ENCODE results near the gene TDP1. TPM values are rescaled to one million over a fixed set of nuclear protein-coding genes. Genes with fewer than 3 reads are reported as not detected.

The TDP1 gene
- total and polyA plus RNA-seq, 2 of the 13 experiments (the other 11 are each of a cell fraction or from before 2014, with no cell fraction given), result 16.4 to 31.2 TPM

- FAIRE-seq (no peak), ATAC-seq (no peak), DNase-seq (ENCODE audit: low spot score) (no peak)
- Histone ChIP-seq H3K9me3 (ENCODE audit: low read length) (no peaks in the 10 kb centered on the region), H3K4me1 (ENCODE audit: insufficient read depth, low read length) (peaks cover 11% of the 10 kb centered on the region), H2AFZ (ENCODE audit: low read length) (no peak overlapping the region), H3K4me2 (ENCODE audit: low read depth, low read length) (no peak overlapping the region), H3K9ac (ENCODE audit: insufficient read depth, low read depth, low read length) (no peak overlapping the region), H3K79me2 (ENCODE audit: insufficient read depth, low read length) (no peaks in the 10 kb centered on the region), H3K27ac (ENCODE audit: extremely low read length, insufficient read depth, low read length) (no peak overlapping the region), H3K4me3 (replicated peaks in 1 of 3; ENCODE audit: insufficient read depth in 1 of 3, low read depth in 2 of 3, low read length in 3 of 3) (no peak overlapping the region), H3K36me3 (replicated peaks in 1 of 2; ENCODE audit: control insufficient read depth in 1 of 2, insufficient read depth in 2 of 2, low read length in 2 of 2) (peaks cover 0 to 4% of the 10 kb centered on the region in 2 experiments; a peak in 4 of 5 replicates), H4K20me1 (ENCODE audit: insufficient read depth, low read length) (no peaks in the 10 kb centered on the region), H3K27me3 (ENCODE audit: control insufficient read depth in 1 of 2, insufficient read depth in 2 of 2, low read length in 2 of 2) (no peaks in the 10 kb centered on the region)
- ChIA-PET CTCF (ENCODE audit: low intra/inter-chr PET ratio, low total read pairs) (no interaction called here), POLR2A (no interaction called here)
- TF ChIP-seq SP1 (IDR thresholded peaks at IDR 0.05), result no peak
- no peak for TF ChIP-seq SP1 (CRISPR knock-in tag; IDR thresholded peaks at IDR 0.05)
- no peak for TF ChIP-seq AGO1 (IDR thresholded peaks at IDR 0.05; ENCODE audit: low read depth, low read length, poor library complexity, severe bottlenecking)
- no peak for TF ChIP-seq ZBTB7B (CRISPR knock-in tag; IDR thresholded peaks at IDR 0.05)
- no TSS peak for BruUV-seq (replicated peaks)
- in situ Hi-C loops (cut with HindIII; ENCODE audit: extremely low pct_ligation_motif_present, low pct_unique_long_range_greater_than_20kb) (loop anchor here (25.0 kb wide), 2 partner anchors 512 to 687 kb away; partner anchors contain the start of gene FOXN3), intact Hi-C loops (cut with micrococcal nuclease; ENCODE audit: unreplicated experiment) (no loop called here)
- WGBS (ENCODE audit: low lambda C conversion rate), result 78% methylated on average over 4 of the region's 4 CpGs
These were observed 31.5 kb upstream of the TDP1 start for GRCh38 chr14:89924268-89924667.

GRCh38 chr14:89926694-89927093 lies 29.0 kb upstream of the TDP1 start:
- Histone ChIP-seq H3K27ac (ENCODE audit: extremely low read length, insufficient read depth, low read length) (no peak overlapping the region), H3K4me1 (ENCODE audit: insufficient read depth, low read length) (peaks cover 11% of the 10 kb centered on the region), H3K4me2 (ENCODE audit: low read depth, low read length) (no peak overlapping the region), H4K20me1 (ENCODE audit: insufficient read depth, low read length) (no peaks in the 10 kb centered on the region), H3K4me3 (replicated peaks in 1 of 3; ENCODE audit: insufficient read depth in 1 of 3, low read depth in 2 of 3, low read length in 3 of 3) (no peak overlapping the region), H3K9me3 (ENCODE audit: low read length) (no peaks in the 10 kb centered on the region), H3K27me3 (ENCODE audit: control insufficient read depth in 1 of 2, insufficient read depth in 2 of 2, low read length in 2 of 2) (no peaks in the 10 kb centered on the region), H2AFZ (ENCODE audit: low read length) (no peak overlapping the region), H3K9ac (ENCODE audit: insufficient read depth, low read depth, low read length) (no peak overlapping the region), H3K79me2 (ENCODE audit: insufficient read depth, low read length) (no peaks in the 10 kb centered on the region), H3K36me3 (replicated peaks in 1 of 2; ENCODE audit: control insufficient read depth in 1 of 2, insufficient read depth in 2 of 2, low read length in 2 of 2) (peaks cover under 1 to 16% of the 10 kb centered on the region in 2 experiments)
- 3% methylated on average over 1 of the region's 1 CpG for WGBS (ENCODE audit: low lambda C conversion rate)
- in situ Hi-C loops (cut with HindIII; ENCODE audit: extremely low pct_ligation_motif_present, low pct_unique_long_range_greater_than_20kb) (no loop called here), intact Hi-C loops (cut with micrococcal nuclease; ENCODE audit: unreplicated experiment) (no loop called here)
- ChIA-PET CTCF (ENCODE audit: low intra/inter-chr PET ratio, low total read pairs) (no interaction called here), POLR2A (no interaction called here)
- FAIRE-seq (no peak), DNase-seq (ENCODE audit: low spot score) (peak; percentile 24), ATAC-seq (no peak)
- no TSS peak for BruUV-seq (replicated peaks)
- no peak for TF ChIP-seq FOXP1 (IDR thresholded peaks at IDR 0.05)
- TF ChIP-seq FOXP1 (CRISPR knock-in tag; IDR thresholded peaks at IDR 0.05), result no peak
- TF ChIP-seq ZNF572 (CRISPR knock-in tag; IDR thresholded peaks at IDR 0.05), result no peak
- TF ChIP-seq KDM2A (CRISPR knock-in tag; IDR thresholded peaks at IDR 0.05; ENCODE audit: borderline replicate concordance, low read depth), result no peak
- TF ChIP-seq ZBTB37 (CRISPR knock-in tag; IDR thresholded peaks at IDR 0.05), result no peak
- TF ChIP-seq AGO1 (IDR thresholded peaks at IDR 0.05; ENCODE audit: low read depth, low read length, poor library complexity, severe bottlenecking), result no peak
- TF ChIP-seq ZBTB21 (CRISPR knock-in tag; IDR thresholded peaks at IDR 0.05), result no peak
- TF ChIP-seq HNRNPH1 (optimal IDR thresholded peaks at IDR 0.05; ENCODE audit: low read depth, low read length), result no peak
- no peak for TF ChIP-seq RARA (CRISPR knock-in tag; IDR thresholded peaks at IDR 0.05)
- TF ChIP-seq CEBPG (CRISPR knock-in tag; IDR thresholded peaks at IDR 0.05), result peak; percentile 50
- no peak for TF ChIP-seq ZNF556 (CRISPR knock-in tag; IDR thresholded peaks at IDR 0.05; ENCODE audit: borderline replicate concordance)
- TF ChIP-seq DMAP1 (CRISPR knock-in tag; IDR thresholded peaks at IDR 0.05), result no peak
- TF ChIP-seq ARID4A (CRISPR knock-in tag; IDR thresholded peaks at IDR 0.05; ENCODE audit: borderline replicate concordance), result no peak

All from HepG2 (cell line).